Measurements from ENCODE around the gene CASKIN1.

GRCh38 chr16:2205104-2205966 is 8.9 kb upstream of the CASKIN1 start, which contains the start of gene MLST8:
- TF ChIP-seq CTCF (IDR thresholded peaks at IDR 0.05 in 2 of 3, conservative IDR thresholded peaks at IDR 0.05 in 1 of 3; ENCODE audit: control insufficient read depth in 2 of 3, extremely low read depth in 1 of 3, insufficient read depth in 1 of 3, low read depth in 3 of 3, low read length in 3 of 3) (peak in 1 of 3 experiments; percentile 2; a peak in 1 of 6 replicates), EGR1 (IDR thresholded peaks at IDR 0.05; ENCODE audit: borderline replicate concordance in 1 of 2, low read depth in 2 of 2, low read length in 2 of 2) (peak in 1 of 2 experiments; percentile 93; a peak in 2 of 3 replicates), SUZ12 (IDR thresholded peaks at IDR 0.05; ENCODE audit: unreplicated experiment) (no peak), CBFB (IDR thresholded peaks at IDR 0.05; ENCODE audit: low read depth) (no peak), TCF7 (IDR thresholded peaks at IDR 0.05; ENCODE audit: borderline replicate concordance) (no peak), RAD21 (IDR thresholded peaks at IDR 0.05; ENCODE audit: insufficient read depth, low read depth, low read length) (no peak), NR2C2 (IDR thresholded peaks at IDR 0.05; ENCODE audit: borderline replicate concordance, control insufficient read depth, insufficient read length, low read depth) (peak; percentile 92), NRF1 (conservative IDR thresholded peaks at IDR 0.05; ENCODE audit: low read depth, low read length) (peak; percentile 96)
